Heart left ventricle (tissue), 13 donors: Measurements from ENCODE around the gene DYNLT2.

Source experiments
- POLR2A ChIP-seq, 2 donors: fragments of 450-650 bp; IDR thresholded peaks; one replicate each; pipeline ENCODE4 v1.6.1; 2017; ENCODE audit warnings: antibody characterized with exemption in 2 of 2, mild to moderate bottlenecking in 2 of 2, moderate library complexity in 2 of 2
- TF ChIP-seq, protein P1 (sequence below), 12 donors: fragments of 200-600 bp; sonication (generic) in 4 of 12; IDR thresholded peaks; one replicate each; pipeline versions ENCODE4 v1.5.0 to v1.8.0; 2018 to 2022; ENCODE audit warnings: antibody characterized with exemption in 12 of 12, mild to moderate bottlenecking in 5 of 12
- donor health status: ischemic (EF 13 %, LVEDD 7.1; RV severe dilation, severe dysfunction).
- donor health status: DM: no; HTN: yes; CAD: no.
- donor health status: DM: no; HTN: no; CAD: no.
- donor health status: ischemic (EF 25% LVEDD 6.9; RV normal size, moderate dysfunction).
- donor health status: ischemic (EF 25% LVEDD 5.7; RV mildly dilated, moderate dysfunction).
- donor health status: ischemic (EF 35%, LVEDD 5.7; RV mildly dilated, moderate dysfunction).
- donor health status: nonischemic (EF 11% LVEDD 7.7; RV severe dilation, severe dysfunction).
- donor health status: DM: yes; HTN: yes; CAD: no.
- donor health status: PGD.
- donor health status: ischemic (EF 29% LVEDD 5.4; RV normal size, mild dysfunction).
- donor health status: nonischemic (EF 23%, LVEDD 6.1; RV moderate dilation, normal function).

DNA sequence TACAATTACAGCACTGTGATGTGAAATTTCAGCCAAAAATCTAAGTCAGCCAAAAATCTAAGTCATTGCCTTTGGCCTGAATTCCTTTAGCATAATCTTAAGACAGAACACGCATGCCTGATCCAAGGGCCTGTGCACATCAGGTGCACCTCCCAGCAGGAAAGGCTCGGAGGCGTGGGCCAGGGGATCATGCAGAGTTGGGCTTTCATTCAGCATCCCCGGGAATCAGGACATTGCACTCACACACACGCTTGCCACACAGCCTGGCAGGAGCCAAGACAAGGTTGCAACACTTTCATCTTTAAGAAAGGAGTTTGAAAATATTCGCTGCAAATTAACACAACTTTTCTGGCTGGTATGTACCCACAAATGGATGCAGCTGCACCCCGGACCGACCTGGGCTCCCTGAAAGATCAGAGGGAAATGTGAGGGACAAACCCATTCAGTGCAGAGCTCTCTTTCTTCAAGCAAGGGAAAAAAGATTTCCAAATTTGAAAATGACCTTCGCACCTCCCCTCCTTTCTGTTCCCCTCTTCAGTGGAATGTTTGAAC, 48.8 kb upstream of the DYNLT2 start:
- TF ChIP-seq, protein P1, sequence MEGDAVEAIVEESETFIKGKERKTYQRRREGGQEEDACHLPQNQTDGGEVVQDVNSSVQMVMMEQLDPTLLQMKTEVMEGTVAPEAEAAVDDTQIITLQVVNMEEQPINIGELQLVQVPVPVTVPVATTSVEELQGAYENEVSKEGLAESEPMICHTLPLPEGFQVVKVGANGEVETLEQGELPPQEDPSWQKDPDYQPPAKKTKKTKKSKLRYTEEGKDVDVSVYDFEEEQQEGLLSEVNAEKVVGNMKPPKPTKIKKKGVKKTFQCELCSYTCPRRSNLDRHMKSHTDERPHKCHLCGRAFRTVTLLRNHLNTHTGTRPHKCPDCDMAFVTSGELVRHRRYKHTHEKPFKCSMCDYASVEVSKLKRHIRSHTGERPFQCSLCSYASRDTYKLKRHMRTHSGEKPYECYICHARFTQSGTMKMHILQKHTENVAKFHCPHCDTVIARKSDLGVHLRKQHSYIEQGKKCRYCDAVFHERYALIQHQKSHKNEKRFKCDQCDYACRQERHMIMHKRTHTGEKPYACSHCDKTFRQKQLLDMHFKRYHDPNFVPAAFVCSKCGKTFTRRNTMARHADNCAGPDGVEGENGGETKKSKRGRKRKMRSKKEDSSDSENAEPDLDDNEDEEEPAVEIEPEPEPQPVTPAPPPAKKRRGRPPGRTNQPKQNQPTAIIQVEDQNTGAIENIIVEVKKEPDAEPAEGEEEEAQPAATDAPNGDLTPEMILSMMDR (IDR thresholded peaks at IDR 0.05), result no peak
- no peak for TF ChIP-seq POLR2A (IDR thresholded peaks at IDR 0.05)
